HG02870 (cell line): ENCODE results near the gene FKTN.

Experiments used
- ATAC-seq: cut with Tn5 transposase; IDR thresholded peaks from one replicate; pipeline ENCODE4 v1.9.1; 2021; ENCODE audit warnings: mild to moderate bottlenecking, moderate library complexity; ENCODE audit not compliant: unreplicated experiment

The FKTN gene

GRCh38 chr9:105625088-105625487 is 67.2 kb downstream of the FKTN start:
- ATAC-seq = no peak

GRCh38 chr9:105632807-105633206 is 74.9 kb downstream of the FKTN start:
- ATAC-seq = no peak

DNA sequence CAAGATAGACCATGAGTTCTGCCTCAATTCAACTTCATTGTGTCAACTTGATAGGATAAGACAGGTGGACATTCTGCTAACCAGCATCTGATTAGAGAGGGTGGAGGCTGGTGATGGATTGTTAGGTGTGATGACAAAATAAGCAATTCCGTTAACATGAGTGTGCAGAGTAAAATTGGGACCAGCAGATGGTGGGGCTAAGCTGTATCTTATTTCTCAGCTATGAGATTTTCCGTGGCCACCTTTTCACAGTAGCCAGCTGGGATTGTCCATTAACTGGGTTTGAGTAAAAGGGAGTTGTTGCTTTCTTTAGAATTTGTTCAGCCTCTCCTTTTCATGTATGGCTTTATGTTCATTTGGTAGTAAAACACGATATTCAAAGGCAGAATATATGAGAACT is 75.5 kb downstream of the FKTN start:
- no peak for ATAC-seq

DNA sequence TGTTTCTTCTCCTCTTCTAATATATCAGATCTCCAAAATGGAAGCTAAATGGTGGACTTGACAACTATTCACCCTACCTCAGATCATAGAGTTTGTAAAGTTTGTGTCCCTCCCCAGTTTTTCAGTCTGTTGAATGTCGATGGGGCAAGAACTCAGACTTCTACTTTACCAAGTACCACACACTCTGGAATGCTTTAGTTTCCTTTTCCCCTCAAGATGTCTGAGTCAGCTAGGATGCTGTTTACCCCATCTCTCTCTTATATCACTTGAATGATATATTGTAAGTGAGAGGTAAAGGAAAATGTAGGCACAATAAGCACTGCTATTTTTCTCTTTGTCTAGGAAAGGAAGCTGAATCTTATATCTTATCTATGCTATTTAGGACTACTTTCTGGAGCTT is 78.4 kb downstream of the FKTN start:
- ATAC-seq = no peak

- ATAC-seq = no peak
Observed at GRCh38 chr9:105637787-105638395, 80.0 kb downstream of the FKTN start.

DNA sequence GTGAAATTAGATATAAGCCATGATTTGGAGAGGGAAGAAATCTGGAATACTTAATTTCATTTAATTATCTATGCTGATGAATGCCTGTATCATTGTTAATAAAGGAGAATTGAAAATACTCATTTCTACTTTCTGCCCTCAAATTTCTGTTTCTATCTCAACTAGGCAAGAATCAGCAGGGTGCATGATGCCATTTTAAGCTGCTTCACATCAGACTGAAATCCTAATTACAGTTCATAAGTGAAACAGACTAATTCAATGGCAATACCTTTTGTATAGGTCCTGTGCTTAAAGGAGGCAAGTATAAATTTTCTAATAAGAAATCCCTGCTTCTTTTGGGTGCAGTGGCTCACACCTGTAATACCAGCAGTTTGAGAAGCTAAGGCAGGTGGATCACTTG is 82.0 kb downstream of the FKTN start:
- peak; percentile 60 for ATAC-seq

DNA sequence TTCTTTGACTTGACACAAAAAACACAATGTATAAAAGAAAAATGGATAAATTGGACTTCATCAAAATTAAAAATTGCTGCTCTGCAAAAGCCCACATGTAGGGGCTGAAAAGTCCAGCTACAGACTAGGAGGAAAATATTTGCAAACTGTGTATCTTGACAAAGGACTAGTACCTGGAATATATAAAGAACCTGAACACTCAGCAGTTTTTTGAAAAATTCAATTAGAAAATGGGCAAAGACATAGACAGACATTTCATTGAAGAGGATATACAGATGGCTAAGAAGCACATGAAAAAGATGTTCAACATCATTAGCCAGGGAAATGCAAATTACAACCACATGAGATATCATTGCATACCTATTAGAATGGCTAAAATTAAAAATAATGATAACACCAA is 85.9 kb downstream of the FKTN start:
- ATAC-seq = no peak

- peak; percentile 67 for ATAC-seq
Observed at GRCh38 chr9:105646879-105647594, 89.1 kb downstream of the FKTN start.

GRCh38 chr9:105647595-105648349 is 89.8 kb downstream of the FKTN start:
- no peak for ATAC-seq

DNA sequence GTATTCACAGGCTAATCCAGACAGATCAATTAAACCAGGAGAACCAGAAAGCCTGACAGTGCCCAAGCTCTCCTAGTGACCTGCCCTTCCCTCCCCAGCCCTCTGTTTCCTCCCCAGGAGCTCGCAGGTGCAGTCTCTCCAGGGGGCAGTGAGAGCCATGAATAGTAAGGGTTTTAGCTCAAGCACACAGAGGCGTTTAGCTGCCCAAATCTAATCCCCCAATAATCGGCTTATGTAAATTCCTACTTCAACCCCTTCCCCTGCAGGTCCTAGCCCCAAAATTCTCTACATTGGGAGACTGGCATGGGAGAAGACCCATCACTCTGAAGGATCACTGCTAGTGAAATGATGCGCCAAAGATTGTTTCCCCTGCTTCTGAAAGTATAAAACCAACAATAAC is 93.9 kb downstream of the FKTN start:
- no peak for ATAC-seq

DNA sequence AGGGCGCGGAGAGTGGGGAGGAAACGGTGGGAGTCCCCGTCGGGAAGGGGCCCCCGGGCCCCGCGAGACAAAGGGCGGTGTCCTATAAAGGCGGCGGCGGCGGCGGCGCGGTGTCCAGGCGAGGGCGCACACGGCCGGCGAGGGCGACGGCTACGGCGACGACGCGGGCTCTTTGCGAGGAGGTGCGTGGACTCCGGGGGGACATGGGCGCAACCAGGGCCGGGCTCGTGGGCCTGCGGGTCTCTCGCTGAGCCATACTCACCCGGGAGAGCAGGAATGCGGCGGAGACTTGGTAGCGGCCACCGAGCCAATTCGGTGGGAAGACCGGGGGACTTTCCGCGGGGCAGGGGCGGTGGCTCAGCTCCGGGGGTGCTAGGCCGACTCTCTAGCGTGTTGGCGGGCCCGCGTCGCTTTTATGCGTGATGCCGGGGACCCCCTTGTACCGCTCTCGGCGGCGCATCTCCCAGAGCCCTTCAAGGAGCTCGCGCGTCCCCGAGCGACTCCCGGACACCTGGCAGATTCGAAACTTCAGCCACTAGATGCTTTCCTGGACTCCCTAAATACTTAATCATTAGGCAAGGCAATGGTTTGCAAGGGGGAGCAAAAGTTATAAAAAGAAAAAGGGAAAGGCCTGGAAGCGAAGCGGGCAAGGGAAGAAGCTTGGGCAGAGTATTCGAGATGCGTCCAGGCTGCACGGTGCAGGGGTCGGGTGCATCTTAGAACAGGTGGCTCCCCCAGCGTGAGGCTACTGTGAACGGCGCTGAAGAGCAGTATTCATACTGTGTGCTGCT is 98.4 kb downstream of the FKTN start:
- peak; percentile 64 for ATAC-seq

GRCh38 chr9:105658351-105658750 is 100.4 kb downstream of the FKTN start:
- ATAC-seq = no peak

GRCh38 chr9:105661011-105661410 is 103.1 kb downstream of the FKTN start:
- no peak for ATAC-seq

GRCh38 chr9:105662184-105663104 is 104.5 kb downstream of the FKTN start, which contains the start of gene TAL2:
TSS of gene TAL2 (plus strand) at chr9:105662457. CDS start at chr9:105662497, 40 bp downstream.
- peak; percentile 80 for ATAC-seq

DNA sequence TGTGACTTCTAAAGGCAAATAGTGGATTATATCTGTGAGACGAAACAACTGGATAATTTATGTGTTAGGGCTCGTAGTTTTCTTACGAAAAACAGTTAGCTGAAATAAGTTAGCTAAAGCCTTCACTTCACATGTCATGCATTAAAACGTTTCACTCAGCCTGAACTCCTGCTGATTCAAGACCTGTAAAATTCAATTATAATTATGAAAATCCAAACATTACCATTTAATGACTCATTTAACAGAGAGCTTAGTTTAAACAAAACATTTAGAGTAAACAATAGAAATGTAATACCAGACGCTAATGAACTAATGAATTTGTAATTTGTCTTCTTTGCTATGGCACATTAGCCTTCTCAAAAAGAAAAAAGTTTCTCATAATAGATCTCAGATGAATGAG is 106.0 kb downstream of the FKTN start:
- no peak for ATAC-seq

GRCh38 chr9:105667867-105668266 is 109.9 kb downstream of the FKTN start:
- no peak for ATAC-seq

- no peak for ATAC-seq
Observed at GRCh38 chr9:105670315-105670714, 112.4 kb downstream of the FKTN start.

- no peak for ATAC-seq
Observed at GRCh38 chr9:105670775-105671174, 112.8 kb downstream of the FKTN start.

- no peak for ATAC-seq
Observed at GRCh38 chr9:105672711-105673234, 114.8 kb downstream of the FKTN start.

- no peak for ATAC-seq
Observed at GRCh38 chr9:105673850-105674387, 116.0 kb downstream of the FKTN start.
